ENCODE results near the gene CTIF. TPM values are rescaled to one million over a fixed set of nuclear protein-coding genes. Genes with fewer than 3 reads are reported as not detected.

The CTIF gene
- total and polyA plus RNA-seq, 4 donors, result 10.6 to 26.7 (median 12.3) TPM

- WGBS, result 31% methylated on average over 2 of the region's 2 CpGs
- Histone ChIP-seq H3K27ac (ENCODE audit: low read depth in 1 of 2, low read length in 2 of 2) (peak overlapping the region; percentile 22 to 23), H3K9ac (ENCODE audit: low read depth in 1 of 2, low read length in 2 of 2) (no peak overlapping the region), H3K27me3 (ENCODE audit: control insufficient read depth in 4 of 4, insufficient read depth in 4 of 4, low read length in 3 of 4) (no peaks in the 10 kb centered on the region), H3K36me3 (ENCODE audit: control insufficient read depth in 4 of 4, insufficient read depth in 3 of 4, low read depth in 1 of 4, low read length in 3 of 4) (no peaks in the 10 kb centered on the region), H3K4me3 (ENCODE audit: low read depth in 1 of 3, low read length in 3 of 3) (no peak overlapping the region), H3K4me1 (ENCODE audit: control insufficient read depth in 4 of 4, insufficient read depth in 4 of 4, low read length in 3 of 4) (peaks cover 5 to 17% (median 11%) of the 10 kb centered on the region in 4 donors), H3K9me3 (ENCODE audit: control insufficient read depth in 4 of 4, low read length in 3 of 4) (no peaks in the 10 kb centered on the region)
- TF ChIP-seq RAD21 (IDR thresholded peaks at IDR 0.05) (peak in 1 of 2 donors; percentile 9), SP1 (IDR thresholded peaks at IDR 0.05) (peak; percentile 24), RXRA (IDR thresholded peaks at IDR 0.05) (no peak)
- no peak for DNase-seq (ENCODE audit: low spot score)
Measured at GRCh38 chr18:48493434-48494230, 45.2 kb upstream of the CTIF start.

GRCh38 chr18:48497863-48498262 lies 41.0 kb upstream of the CTIF start:
- TF ChIP-seq FOXA1 (IDR thresholded peaks at IDR 0.05), result no peak
- no peak for TF ChIP-seq YY1 (IDR thresholded peaks at IDR 0.05)
- TF ChIP-seq NR2F2 (IDR thresholded peaks at IDR 0.05), result no peak
- no peak for TF ChIP-seq JUND (IDR thresholded peaks at IDR 0.05)
- no peak for TF ChIP-seq HNF4G (IDR thresholded peaks at IDR 0.05)
- TF ChIP-seq GABPA (IDR thresholded peaks at IDR 0.05 in 1 of 2, conservative IDR thresholded peaks at IDR 0.05 in 1 of 2), result no peak
- no peak for TF ChIP-seq RXRA (IDR thresholded peaks at IDR 0.05)
- no peak for TF ChIP-seq CTCF (IDR thresholded peaks at IDR 0.05; ENCODE audit: low read depth, low read length, missing input control)
- TF ChIP-seq MAX (IDR thresholded peaks at IDR 0.05), result no peak
- TF ChIP-seq REST (IDR thresholded peaks at IDR 0.05), result no peak
- no peaks in the 10 kb centered on the region for H3K9me3 ChIP-seq (ENCODE audit: control insufficient read depth in 4 of 4, low read length in 3 of 4)
- no peak overlapping the region for H3K27ac ChIP-seq (ENCODE audit: low read depth in 1 of 2, low read length in 2 of 2)

GRCh38 chr18:48500517-48500916 lies 38.3 kb upstream of the CTIF start:
- no peaks in the 10 kb centered on the region for H3K4me1 ChIP-seq (ENCODE audit: control insufficient read depth in 4 of 4, insufficient read depth in 4 of 4, low read length in 3 of 4)
- no peaks in the 10 kb centered on the region for H3K36me3 ChIP-seq (ENCODE audit: control insufficient read depth in 4 of 4, insufficient read depth in 3 of 4, low read depth in 1 of 4, low read length in 3 of 4)
- H3K27ac ChIP-seq (ENCODE audit: low read depth in 1 of 2, low read length in 2 of 2), result no peak overlapping the region
- H3K9me3 ChIP-seq (ENCODE audit: control insufficient read depth in 4 of 4, low read length in 3 of 4), result no peaks in the 10 kb centered on the region
- H3K27me3 ChIP-seq (ENCODE audit: control insufficient read depth in 4 of 4, insufficient read depth in 4 of 4, low read length in 3 of 4), result no peaks in the 10 kb centered on the region
- no peak overlapping the region for H3K4me3 ChIP-seq (ENCODE audit: low read depth in 1 of 3, low read length in 3 of 3)
- no peak for DNase-seq (ENCODE audit: low spot score)
- TF ChIP-seq CTCF (IDR thresholded peaks at IDR 0.05; ENCODE audit: low read depth, low read length, missing input control) (no peak), FOXA2 (IDR thresholded peaks at IDR 0.05) (no peak), TAF1 (conservative IDR thresholded peaks at IDR 0.05) (no peak), EGR1 (IDR thresholded peaks at IDR 0.05; ENCODE audit: low read depth in 2 of 2) (no peak), FOXA1 (IDR thresholded peaks at IDR 0.05) (no peak), ATF3 (IDR thresholded peaks at IDR 0.05) (no peak)
- no peak overlapping the region for H3K9ac ChIP-seq (ENCODE audit: low read depth in 1 of 2, low read length in 2 of 2)

More at GRCh38 chr18:48497863-48498262, 41.0 kb upstream of the CTIF start:
- Histone ChIP-seq H3K4me3 (ENCODE audit: low read depth in 1 of 3, low read length in 3 of 3) (no peak overlapping the region), H3K36me3 (ENCODE audit: control insufficient read depth in 4 of 4, insufficient read depth in 3 of 4, low read depth in 1 of 4, low read length in 3 of 4) (no peaks in the 10 kb centered on the region), H3K27me3 (ENCODE audit: control insufficient read depth in 4 of 4, insufficient read depth in 4 of 4, low read length in 3 of 4) (no peaks in the 10 kb centered on the region), H3K9ac (ENCODE audit: low read depth in 1 of 2, low read length in 2 of 2) (no peak overlapping the region), H3K4me1 (ENCODE audit: control insufficient read depth in 4 of 4, insufficient read depth in 4 of 4, low read length in 3 of 4) (peaks cover 0 to 8% (median 5%) of the 10 kb centered on the region in 4 donors)
- no peak for DNase-seq (ENCODE audit: low spot score)

Data from liver (tissue), 9 donors.